Activated B cell treated with CpG ODN at 0.5 μM for 24 hours (primary cell): ENCODE measurements around the gene GSK3B. TPM values are rescaled to one million over a fixed set of nuclear protein-coding genes. Genes with fewer than 3 reads are reported as not detected.

ENCODE experiments used
- ATAC-seq: fragments of 200-7000 bp; cut with Tn5 transposase; one replicate; pipeline ENCODE4 v1.10.0; 2021; ENCODE audit warnings: low read depth, mild to moderate bottlenecking, moderate library complexity
- CTCF ChIA-PET: fragments of 350-600 bp; sonication (Branson Sonifier 250); formaldehyde crosslinking; loops from one replicate; lab custom pipeline; 2021; ENCODE audit warnings: antibody characterized with exemption; lab: Charles Lee
- POLR2A ChIA-PET: fragments of 350-600 bp; sonication (Branson Sonifier 250); formaldehyde crosslinking; loops from one replicate; lab custom pipeline; 2021; ENCODE audit warnings: antibody characterized with exemption; lab: Charles Lee
- DNase-seq: peaks from one replicate; pipeline ENCODE4 v3.0.0; 2022
- H3K27ac Mint-ChIP-seq: one replicate; pipeline ENCODE4 v1.8.0; 2020; ENCODE audit warnings: mixed read lengths
- H3K27me3 Mint-ChIP-seq: one replicate; pipeline ENCODE4 v1.8.0; 2021; ENCODE audit warnings: mixed read lengths
- H3K36me3 Mint-ChIP-seq: one replicate; pipeline ENCODE4 v1.8.0; 2021; ENCODE audit warnings: low read depth, mixed read lengths
- H3K4me1 Mint-ChIP-seq: one replicate; pipeline ENCODE4 v1.8.0; 2021; ENCODE audit warnings: mixed read lengths
- H3K4me3 Mint-ChIP-seq: one replicate; pipeline ENCODE4 v1.8.0; 2020; ENCODE audit warnings: mild to moderate bottlenecking, mixed read lengths
- H3K9me3 Mint-ChIP-seq: one replicate; pipeline ENCODE4 v1.8.0; 2020; ENCODE audit warnings: mixed read lengths
- CTCF ChIP-seq: fragments of 200-600 bp; IDR thresholded peaks from one replicate; pipeline ENCODE4 v1.8.0; 2022; ENCODE audit warnings: antibody characterized with exemption, mild to moderate bottlenecking
- intact Hi-C: fragments of 100-400 bp; cut with micrococcal nuclease; formaldehyde crosslinking; loops from one replicate; pipeline ENCODE4 v1.15.1; 2024
- total RNA-seq: library from RNA; stranded (reverse); gene quantifications from 2 replicates; pipeline ENCODE4 v1.2.3, GENCODE V29; 2022

The GSK3B gene
- total RNA-seq, 1 donor from 2014 or later = 35.4 TPM

- TF ChIP-seq CTCF = no peak
- H3K36me3 Mint-ChIP-seq = peaks cover 18% of the 10 kb centered on the region
- H3K4me3 Mint-ChIP-seq = no peak overlapping the region
- H3K27ac Mint-ChIP-seq = no peak overlapping the region
- intact Hi-C loops = no loop called here
- CTCF ChIA-PET = no interaction called here
- DNase-seq = no peak
- ATAC-seq = no peak
- H3K9me3 Mint-ChIP-seq = no peaks in the 10 kb centered on the region
- no peaks in the 10 kb centered on the region for H3K27me3 Mint-ChIP-seq
- H3K4me1 Mint-ChIP-seq = peaks cover 31% of the 10 kb centered on the region
- POLR2A ChIA-PET = interaction anchor here (0.7 kb wide), 1 partner anchor 59 kb away, joined by 4 read pairs; no protein-coding TSS in a partner anchor
Observed at GRCh38 chr3:120103276-120103675, 9.0 kb upstream of the GSK3B start.

GRCh38 chr3:120102674-120103073 lies 8.4 kb upstream of the GSK3B start:
- no peak for DNase-seq
- Mint-ChIP-seq H3K27ac (no peak overlapping the region), H3K4me3 (no peak overlapping the region), H3K27me3 (no peaks in the 10 kb centered on the region), H3K9me3 (no peaks in the 10 kb centered on the region), H3K36me3 (peaks cover 18% of the 10 kb centered on the region), H3K4me1 (peaks cover 25% of the 10 kb centered on the region)
- no peak for TF ChIP-seq CTCF
- ATAC-seq = no peak
- POLR2A ChIA-PET = no interaction called here
- CTCF ChIA-PET = no interaction called here
- intact Hi-C loops = no loop called here

DNA sequence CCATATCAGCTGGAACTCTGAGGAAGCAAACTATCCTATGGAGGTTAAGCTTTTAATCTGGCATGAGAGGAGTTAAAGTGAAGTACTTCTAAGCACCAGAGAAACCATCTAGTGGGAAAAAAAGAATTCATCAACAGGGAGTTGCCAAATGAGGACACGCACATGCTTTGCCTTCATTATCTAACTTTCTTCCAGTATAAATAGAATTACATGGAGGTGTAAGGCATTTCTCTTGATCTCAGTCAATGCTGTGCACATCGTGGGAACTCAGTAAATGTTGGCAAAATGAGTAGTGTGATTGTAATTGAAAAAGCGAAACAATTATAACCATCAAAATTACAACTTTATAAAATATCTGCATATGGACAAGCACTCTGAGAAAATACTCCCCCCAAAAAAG lies 8.0 kb upstream of the GSK3B start:
- POLR2A ChIA-PET = no interaction called here
- TF ChIP-seq CTCF = no peak
- ATAC-seq (no peak), DNase-seq (no peak)
- CTCF ChIA-PET = no interaction called here
- Mint-ChIP-seq H3K9me3 (no peaks in the 10 kb centered on the region), H3K27me3 (no peaks in the 10 kb centered on the region), H3K4me3 (no peak overlapping the region), H3K4me1 (peaks cover 26% of the 10 kb centered on the region), H3K27ac (no peak overlapping the region), H3K36me3 (peaks cover 18% of the 10 kb centered on the region)
- intact Hi-C loops = no loop called here

GRCh38 chr3:120101624-120102023 lies 7.4 kb upstream of the GSK3B start:
- peaks cover 27% of the 10 kb centered on the region for H3K4me1 Mint-ChIP-seq
- ATAC-seq = no peak
- H3K4me3 Mint-ChIP-seq = no peak overlapping the region
- ChIA-PET CTCF (no interaction called here), POLR2A (no interaction called here)
- H3K27ac Mint-ChIP-seq = no peak overlapping the region
- no peaks in the 10 kb centered on the region for H3K27me3 Mint-ChIP-seq
- H3K9me3 Mint-ChIP-seq = no peaks in the 10 kb centered on the region
- no peak for TF ChIP-seq CTCF
- no peak for DNase-seq
- intact Hi-C loops = no loop called here
- H3K36me3 Mint-ChIP-seq = peaks cover 18% of the 10 kb centered on the region

DNA sequence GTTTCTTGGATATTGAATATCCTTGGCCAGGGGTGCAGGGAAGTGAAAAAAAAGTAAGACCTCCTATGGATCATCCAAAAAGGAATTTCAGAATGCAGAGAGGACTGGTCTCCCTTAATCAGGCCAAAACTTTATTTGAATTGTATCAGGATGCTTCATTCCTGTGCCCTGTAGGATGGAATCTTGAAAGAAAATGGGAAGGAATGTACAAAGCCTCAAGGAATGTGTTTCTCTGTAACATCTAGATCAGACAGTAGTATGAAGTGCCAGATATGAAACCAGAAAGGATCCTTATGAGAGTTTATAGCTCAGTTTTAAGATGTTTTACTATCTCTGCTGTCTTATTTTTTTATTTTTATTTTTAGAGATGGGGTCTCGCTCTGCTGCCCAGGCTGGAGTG lies 6.5 kb upstream of the GSK3B start:
- no peaks in the 10 kb centered on the region for H3K27me3 Mint-ChIP-seq
- peaks cover 22% of the 10 kb centered on the region for H3K36me3 Mint-ChIP-seq
- intact Hi-C loops = no loop called here
- H3K27ac Mint-ChIP-seq = no peak overlapping the region
- no peak for TF ChIP-seq CTCF
- ATAC-seq = no peak
- peaks cover 34% of the 10 kb centered on the region for H3K4me1 Mint-ChIP-seq
- H3K9me3 Mint-ChIP-seq = no peaks in the 10 kb centered on the region
- ChIA-PET CTCF (interaction anchor here (0.6 to 1.2 kb wide), 2 partner anchors 41 to 46 kb away, joined by 3 to 4 read pairs; no protein-coding TSS in a partner anchor), POLR2A (no interaction called here)
- no peak overlapping the region for H3K4me3 Mint-ChIP-seq
- DNase-seq = no peak
